Measurements from ENCODE around the gene RPP40. TPM values are rescaled to one million over a fixed set of nuclear protein-coding genes. Genes with fewer than 3 reads are reported as not detected.

RPP40 gene
- total and polyA plus RNA-seq, 2 of the 8 experiments (the other 6 are each of a cell fraction or from before 2014, with no cell fraction given): 7.0 to 15.7 TPM

DNA sequence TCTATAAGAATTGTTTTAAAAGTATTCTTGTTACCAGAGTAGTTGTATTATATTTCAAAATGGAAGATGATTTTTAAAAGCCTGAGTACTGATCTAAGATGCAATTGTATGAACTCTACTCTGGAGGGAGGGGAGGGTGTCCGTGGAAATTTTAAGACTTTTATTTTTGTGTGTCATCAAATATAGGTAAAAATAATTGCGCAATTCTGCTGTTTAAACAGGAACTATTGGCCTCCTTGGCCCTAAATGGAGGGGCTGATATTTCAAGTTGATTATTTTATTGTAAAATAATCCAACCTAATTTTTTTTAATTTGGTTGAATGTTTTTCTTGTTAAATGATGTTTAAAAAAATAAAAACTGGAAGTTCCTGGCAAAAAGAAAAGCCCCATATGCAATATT lies 38.1 kb upstream of the RPP40 start:
- Histone ChIP-seq H4K20me1 (replicated peaks in 1 of 2; ENCODE audit: control insufficient read depth in 1 of 2, insufficient read depth in 2 of 2, low read length in 2 of 2) (no peaks in the 10 kb centered on the region), H3K79me2 (ENCODE audit: control insufficient read depth in 1 of 2, insufficient read depth in 2 of 2, low read length in 2 of 2) (no peaks in the 10 kb centered on the region), H2AK5ac (ENCODE audit: low read depth, low read length) (no peak overlapping the region), H3K9me3 (ENCODE audit: insufficient read depth in 2 of 2, low read depth in 1 of 2, low read length in 1 of 2) (peaks cover 0 to 7% of the 10 kb centered on the region in 2 experiments; a peak in 1 of 4 replicates), H3K14ac (ENCODE audit: insufficient read length) (no peak overlapping the region), H3K23me2 (ENCODE audit: low read depth, low read length) (no peaks in the 10 kb centered on the region), H3K27me3 (replicated peaks in 1 of 4; ENCODE audit: control insufficient read depth in 3 of 4, extremely low read depth in 1 of 4, insufficient read depth in 3 of 4, low read length in 3 of 4) (no peaks in the 10 kb centered on the region), H2BK15ac (ENCODE audit: low read length) (no peak overlapping the region), H3K27ac (ENCODE audit: low read depth, low read length) (no peak overlapping the region), H2AFZ (ENCODE audit: low read length) (no peak overlapping the region), H2BK120ac (replicated peaks; ENCODE audit: low read depth, low read length) (no peak overlapping the region), H3K79me1 (ENCODE audit: low read depth, low read length) (no peaks in the 10 kb centered on the region), H2BK20ac (ENCODE audit: low read length) (no peak overlapping the region), H3K18ac (ENCODE audit: extremely low read depth, low read length) (no peak overlapping the region), H3K56ac (replicated peaks; ENCODE audit: insufficient read length, low read depth, low read length) (no peak overlapping the region), H3K4ac (replicated peaks; ENCODE audit: insufficient read length, low read depth, low read length) (no peak overlapping the region), H3K4me1 (replicated peaks in 1 of 4; ENCODE audit: control insufficient read depth in 3 of 4, insufficient read depth in 4 of 4, low read length in 3 of 4) (no peaks in the 10 kb centered on the region), H2BK5ac (ENCODE audit: low read depth, low read length) (no peak overlapping the region), H3K9ac (replicated peaks in 1 of 4; ENCODE audit: extremely low read depth in 1 of 4, low read depth in 3 of 4, low read length in 3 of 4) (no peak overlapping the region), H4K5ac (ENCODE audit: insufficient read length, low read depth, low read length) (no peak overlapping the region), H3K4me2 (ENCODE audit: insufficient read depth in 1 of 2, low read depth in 2 of 2, low read length in 2 of 2) (no peak overlapping the region), H4K91ac (replicated peaks; ENCODE audit: insufficient read length, low read length) (no peak overlapping the region), H4K8ac (ENCODE audit: extremely low read depth, insufficient read depth, low read length) (no peak overlapping the region), H3K36me3 (ENCODE audit: control insufficient read depth in 2 of 4, insufficient read depth in 4 of 4, low read length in 3 of 4) (no peaks in the 10 kb centered on the region), H3K23ac (ENCODE audit: insufficient read length) (no peak overlapping the region), H2BK12ac (ENCODE audit: low read depth, low read length) (no peak overlapping the region), H3K4me3 (ENCODE audit: extremely low read depth in 1 of 4, insufficient read depth in 2 of 4, low read depth in 3 of 4, low read length in 4 of 4) (no peak overlapping the region)
- ChIA-PET POLR2A (ENCODE audit: partially characterized antibody) (no interaction called here), CTCF (ENCODE audit: partially characterized antibody) (interaction anchor here (1.5 kb wide), 1 partner anchor 12 kb away, joined by 4 read pairs; no protein-coding TSS in a partner anchor)
- DNase-seq (ENCODE audit: low read depth in 1 of 2, low spot score in 2 of 2) (no peak), FAIRE-seq (no peak)
- WGBS, 2 experiments (ENCODE audit: extremely low coverage in 1 of 2, insufficient coverage in 1 of 2, insufficient read length in 1 of 2, insufficient replicate concordance in 2 of 2, low coverage in 1 of 2, low lambda C conversion rate in 2 of 2, missing lambda C conversion rate in 1 of 2): 71% methylated on average over 2 of the region's 2 CpGs; no CpG with 5 or more reads in 1 of the 2 experiments
- no peak for TF ChIP-seq CHD1 (IDR thresholded peaks at IDR 0.05; ENCODE audit: low read depth, low read length)
